GM21360 (cell line): ENCODE measurements around the gene SIRPD.
"Not testable (repeated sequence)": the region's sequence is repeated elsewhere in the genome, so short reads cannot be mapped to it uniquely, and the experiment has no call there.

Source experiments
- ATAC-seq: cut with Tn5 transposase; IDR thresholded peaks from one replicate; pipeline ENCODE4 v1.9.1; 2021; ENCODE audit warnings: mild to moderate bottlenecking, moderate library complexity; ENCODE audit not compliant: unreplicated experiment

Gene SIRPD

GRCh38 chr20:1557605-1558004 lies at the start of gene SIRPD:
Gene SIRPD, minus strand, starts transcription at chr20:1557705. Its CDS starts 52 bp downstream, at chr20:1557653.
- ATAC-seq, result no peak

- no peak for ATAC-seq
Observed at GRCh38 chr20:1600736-1601135, 43.2 kb upstream of the SIRPD start.

- no peak for ATAC-seq
Observed at GRCh38 chr20:1595333-1595732, 37.8 kb upstream of the SIRPD start.

GRCh38 chr20:1588533-1589460 lies 31.3 kb upstream of the SIRPD start:
- no peak for ATAC-seq

- ATAC-seq, result no peak
Observed at GRCh38 chr20:1587781-1588532, 30.5 kb upstream of the SIRPD start.

- ATAC-seq, result no peak
Observed at GRCh38 chr20:1579488-1579887, 22.0 kb upstream of the SIRPD start.

- ATAC-seq, result no peak
Observed at GRCh38 chr20:1577906-1578305, 20.4 kb upstream of the SIRPD start.

- ATAC-seq, result not testable (repeated sequence)
Observed at GRCh38 chr20:1577313-1577712, 19.8 kb upstream of the SIRPD start.

- ATAC-seq, result no peak
Observed at GRCh38 chr20:1576641-1577040, 19.1 kb upstream of the SIRPD start.

GRCh38 chr20:1576003-1576402 lies 18.5 kb upstream of the SIRPD start:
- ATAC-seq, result not testable (repeated sequence)

- not testable (repeated sequence) for ATAC-seq
Observed at GRCh38 chr20:1571583-1571982, 14.1 kb upstream of the SIRPD start.

GRCh38 chr20:1569415-1569881 lies 11.9 kb upstream of the SIRPD start:
- ATAC-seq, result no peak

- no peak for ATAC-seq
Observed at GRCh38 chr20:1568163-1568490, 10.6 kb upstream of the SIRPD start.

- ATAC-seq, result no peak
Observed at GRCh38 chr20:1567392-1568162, 10.1 kb upstream of the SIRPD start.

- ATAC-seq, result no peak
Observed at GRCh38 chr20:1566701-1567100, 9.2 kb upstream of the SIRPD start.

- no peak for ATAC-seq
Observed at GRCh38 chr20:1565461-1565860, 8.0 kb upstream of the SIRPD start.

GRCh38 chr20:1563598-1563997 lies 6.1 kb upstream of the SIRPD start:
- no peak for ATAC-seq

- no peak for ATAC-seq
Observed at GRCh38 chr20:1562622-1563021, 5.1 kb upstream of the SIRPD start.

- ATAC-seq, result no peak
Observed at GRCh38 chr20:1561350-1561749, 3.8 kb upstream of the SIRPD start.

- no peak for ATAC-seq
Observed at GRCh38 chr20:1555952-1556351, 1.6 kb downstream of the SIRPD start.

GRCh38 chr20:1539816-1540419 lies 17.6 kb downstream of the SIRPD start:
- ATAC-seq, result no peak
